ENCODE data around the gene GNAI3.

Gene GNAI3

GRCh38 chr1:109661391-109661790, 113.0 kb downstream of the GNAI3 start:
- DNase-seq (ENCODE audit: low spot score): no peak

GRCh38 chr1:109664671-109665070, 116.3 kb downstream of the GNAI3 start:
- no peak for DNase-seq (ENCODE audit: low spot score)

- DNase-seq (ENCODE audit: low spot score): peak; percentile 98
Observed at GRCh38 chr1:109667452-109668122, 119.2 kb downstream of the GNAI3 start, which contains the start of gene GSTM2. Gene GSTM2 (plus strand): TSS chr1:109668057. CDS start chr1:109668116, 59 bp downstream.

All from GM03348 (cell line).